ENCODE measurements around the gene LSMEM2. TPM values are rescaled to one million over a fixed set of nuclear protein-coding genes. Genes with fewer than 3 reads are reported as not detected.
"Not testable (repeated sequence)": the region's sequence is repeated elsewhere in the genome, so short reads cannot be mapped to it uniquely, and the experiment has no call there.

The LSMEM2 gene
- total RNA-seq, 1 experiment from 2014 or later: 0.57 TPM

DNA sequence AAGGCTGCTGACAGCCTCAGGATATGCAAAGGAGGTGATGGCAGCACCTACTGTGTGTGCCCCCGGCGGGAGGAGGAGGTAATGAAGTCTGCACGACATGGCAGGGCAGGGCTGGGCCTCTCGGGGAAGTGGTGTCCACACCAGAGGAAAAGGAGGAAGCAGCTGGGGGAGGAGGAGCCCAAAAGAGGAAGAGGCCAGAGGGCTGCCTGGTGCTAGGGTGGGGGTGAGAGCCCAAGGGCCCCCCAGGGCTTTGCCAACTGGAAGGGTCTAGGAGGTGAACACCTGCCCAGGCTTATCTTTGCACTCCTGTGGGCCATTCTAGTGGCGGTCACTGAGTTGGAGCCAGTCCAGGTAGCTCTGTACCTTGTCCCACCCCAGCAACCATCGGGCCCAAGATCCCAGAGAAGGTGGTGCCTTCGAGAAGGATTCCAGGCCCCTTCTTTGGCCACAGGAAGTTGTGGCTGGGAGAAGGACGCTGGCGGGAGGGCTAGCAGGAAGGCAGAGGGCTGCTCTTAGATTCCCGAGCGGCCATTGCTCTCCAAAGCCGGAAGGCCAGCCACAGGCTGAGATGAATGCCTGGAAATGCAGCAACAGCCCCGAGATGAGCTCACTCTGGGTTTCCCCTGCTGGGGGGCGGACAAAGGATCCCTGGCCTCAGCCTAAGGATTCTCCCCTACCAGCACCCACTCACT is 35.9 kb upstream of the LSMEM2 start:
- H3K4me3 Mint-ChIP-seq: peak overlapping the region; percentile 39
- DNase-seq (ENCODE audit: low spot score) (no peak), ATAC-seq (no peak)
- H3K27me3 Mint-ChIP-seq (ENCODE audit: low read depth): no peaks in the 10 kb centered on the region
- peaks cover 86% of the 10 kb centered on the region for H3K4me1 Mint-ChIP-seq
- H3K27ac Mint-ChIP-seq: peak overlapping the region; percentile 89
- H3K36me3 Mint-ChIP-seq: peaks cover 2% of the 10 kb centered on the region; the same call in 1 of the 2 replicates
- TF ChIP-seq, protein P1, sequence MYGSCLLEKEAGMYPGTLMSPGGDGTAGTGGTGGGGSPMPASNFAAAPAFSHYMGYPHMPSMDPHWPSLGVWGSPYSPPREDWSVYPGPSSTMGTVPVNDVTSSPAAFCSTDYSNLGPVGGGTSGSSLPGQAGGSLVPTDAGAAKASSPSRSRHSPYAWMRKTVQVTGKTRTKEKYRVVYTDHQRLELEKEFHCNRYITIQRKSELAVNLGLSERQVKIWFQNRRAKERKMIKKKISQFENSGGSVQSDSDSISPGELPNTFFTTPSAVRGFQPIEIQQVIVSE (CRISPR knock-in tag; IDR thresholded peaks at IDR 0.05; ENCODE audit: borderline replicate concordance): no peak
- POLR2A ChIA-PET: no interaction called here
- CTCF ChIA-PET: interaction anchor here (0.6 to 6.4 kb wide), 11 partner anchors 13 to 122 kb away, joined by 3 to 88 read pairs (median 7); no protein-coding TSS in a partner anchor
- H3K9me3 Mint-ChIP-seq: no peaks in the 10 kb centered on the region

DNA sequence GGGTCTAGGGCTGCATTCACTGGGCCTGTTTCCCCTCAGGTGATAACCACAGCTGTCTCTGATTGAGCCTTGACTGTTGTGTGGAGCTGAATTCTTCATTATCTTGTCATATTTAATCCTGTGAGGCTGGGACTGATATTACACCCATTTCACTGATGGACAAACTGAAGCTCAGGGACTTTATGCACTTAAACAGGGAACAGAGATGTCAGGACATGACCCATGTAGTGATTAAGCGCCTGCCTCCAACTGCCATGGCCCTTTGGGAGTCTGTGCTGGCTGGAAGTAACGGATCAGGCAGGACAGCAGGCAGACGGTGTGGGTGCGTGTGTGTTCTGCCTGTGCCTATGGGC is 35.4 kb upstream of the LSMEM2 start:
- H3K9me3 Mint-ChIP-seq: no peaks in the 10 kb centered on the region
- DNase-seq (ENCODE audit: low spot score) (no peak), ATAC-seq (no peak)
- H3K27me3 Mint-ChIP-seq (ENCODE audit: low read depth): no peaks in the 10 kb centered on the region
- H3K36me3 Mint-ChIP-seq: peaks cover 2% of the 10 kb centered on the region; the same call in 1 of the 2 replicates
- TF ChIP-seq SOX15 (CRISPR knock-in tag; IDR thresholded peaks at IDR 0.05): no peak
- TF ChIP-seq, protein P2, sequence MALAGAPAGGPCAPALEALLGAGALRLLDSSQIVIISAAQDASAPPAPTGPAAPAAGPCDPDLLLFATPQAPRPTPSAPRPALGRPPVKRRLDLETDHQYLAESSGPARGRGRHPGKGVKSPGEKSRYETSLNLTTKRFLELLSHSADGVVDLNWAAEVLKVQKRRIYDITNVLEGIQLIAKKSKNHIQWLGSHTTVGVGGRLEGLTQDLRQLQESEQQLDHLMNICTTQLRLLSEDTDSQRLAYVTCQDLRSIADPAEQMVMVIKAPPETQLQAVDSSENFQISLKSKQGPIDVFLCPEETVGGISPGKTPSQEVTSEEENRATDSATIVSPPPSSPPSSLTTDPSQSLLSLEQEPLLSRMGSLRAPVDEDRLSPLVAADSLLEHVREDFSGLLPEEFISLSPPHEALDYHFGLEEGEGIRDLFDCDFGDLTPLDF (CRISPR knock-in tag; IDR thresholded peaks at IDR 0.05): no peak
- no peak for TF ChIP-seq ZNF317 (CRISPR knock-in tag; IDR thresholded peaks at IDR 0.05; ENCODE audit: borderline replicate concordance, low read depth)
- no peak for TF ChIP-seq FOXK1 (CRISPR knock-in tag; IDR thresholded peaks at IDR 0.05)
- no peak for TF ChIP-seq GRHL2 (CRISPR knock-in tag; IDR thresholded peaks at IDR 0.05; ENCODE audit: insufficient replicate concordance, severe bottlenecking)
- TF ChIP-seq HMGA2 (CRISPR knock-in tag; IDR thresholded peaks at IDR 0.05): no peak
- TF ChIP-seq, protein P3, sequence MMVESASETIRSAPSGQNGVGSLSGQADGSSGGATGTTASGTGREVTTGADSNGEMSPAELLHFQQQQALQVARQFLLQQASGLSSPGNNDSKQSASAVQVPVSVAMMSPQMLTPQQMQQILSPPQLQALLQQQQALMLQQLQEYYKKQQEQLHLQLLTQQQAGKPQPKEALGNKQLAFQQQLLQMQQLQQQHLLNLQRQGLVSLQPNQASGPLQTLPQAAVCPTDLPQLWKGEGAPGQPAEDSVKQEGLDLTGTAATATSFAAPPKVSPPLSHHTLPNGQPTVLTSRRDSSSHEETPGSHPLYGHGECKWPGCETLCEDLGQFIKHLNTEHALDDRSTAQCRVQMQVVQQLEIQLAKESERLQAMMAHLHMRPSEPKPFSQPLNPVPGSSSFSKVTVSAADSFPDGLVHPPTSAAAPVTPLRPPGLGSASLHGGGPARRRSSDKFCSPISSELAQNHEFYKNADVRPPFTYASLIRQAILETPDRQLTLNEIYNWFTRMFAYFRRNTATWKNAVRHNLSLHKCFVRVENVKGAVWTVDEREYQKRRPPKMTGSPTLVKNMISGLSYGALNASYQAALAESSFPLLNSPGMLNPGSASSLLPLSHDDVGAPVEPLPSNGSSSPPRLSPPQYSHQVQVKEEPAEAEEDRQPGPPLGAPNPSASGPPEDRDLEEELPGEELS (CRISPR knock-in tag; IDR thresholded peaks at IDR 0.05): no peak
- no peak for TF ChIP-seq MXD4 (CRISPR knock-in tag; IDR thresholded peaks at IDR 0.05; ENCODE audit: borderline replicate concordance)
- TF ChIP-seq NFE2L1 (CRISPR knock-in tag; IDR thresholded peaks at IDR 0.05): no peak
- TF ChIP-seq, protein P4, sequence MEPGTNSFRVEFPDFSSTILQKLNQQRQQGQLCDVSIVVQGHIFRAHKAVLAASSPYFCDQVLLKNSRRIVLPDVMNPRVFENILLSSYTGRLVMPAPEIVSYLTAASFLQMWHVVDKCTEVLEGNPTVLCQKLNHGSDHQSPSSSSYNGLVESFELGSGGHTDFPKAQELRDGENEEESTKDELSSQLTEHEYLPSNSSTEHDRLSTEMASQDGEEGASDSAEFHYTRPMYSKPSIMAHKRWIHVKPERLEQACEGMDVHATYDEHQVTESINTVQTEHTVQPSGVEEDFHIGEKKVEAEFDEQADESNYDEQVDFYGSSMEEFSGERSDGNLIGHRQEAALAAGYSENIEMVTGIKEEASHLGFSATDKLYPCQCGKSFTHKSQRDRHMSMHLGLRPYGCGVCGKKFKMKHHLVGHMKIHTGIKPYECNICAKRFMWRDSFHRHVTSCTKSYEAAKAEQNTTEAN (CRISPR knock-in tag; IDR thresholded peaks at IDR 0.05): no peak
- TF ChIP-seq JAZF1 (CRISPR knock-in tag; IDR thresholded peaks at IDR 0.05): no peak
- no peak for TF ChIP-seq PRRX2 (CRISPR knock-in tag; IDR thresholded peaks at IDR 0.05)
- no peak for TF ChIP-seq ZNF138 (CRISPR knock-in tag; conservative IDR thresholded peaks at IDR 0.05)
- TF ChIP-seq IRF2 (CRISPR knock-in tag; IDR thresholded peaks at IDR 0.05; ENCODE audit: borderline replicate concordance, low read depth): no peak
- TF ChIP-seq EMX1 (CRISPR knock-in tag; IDR thresholded peaks at IDR 0.05): no peak
- TF ChIP-seq, protein P5, sequence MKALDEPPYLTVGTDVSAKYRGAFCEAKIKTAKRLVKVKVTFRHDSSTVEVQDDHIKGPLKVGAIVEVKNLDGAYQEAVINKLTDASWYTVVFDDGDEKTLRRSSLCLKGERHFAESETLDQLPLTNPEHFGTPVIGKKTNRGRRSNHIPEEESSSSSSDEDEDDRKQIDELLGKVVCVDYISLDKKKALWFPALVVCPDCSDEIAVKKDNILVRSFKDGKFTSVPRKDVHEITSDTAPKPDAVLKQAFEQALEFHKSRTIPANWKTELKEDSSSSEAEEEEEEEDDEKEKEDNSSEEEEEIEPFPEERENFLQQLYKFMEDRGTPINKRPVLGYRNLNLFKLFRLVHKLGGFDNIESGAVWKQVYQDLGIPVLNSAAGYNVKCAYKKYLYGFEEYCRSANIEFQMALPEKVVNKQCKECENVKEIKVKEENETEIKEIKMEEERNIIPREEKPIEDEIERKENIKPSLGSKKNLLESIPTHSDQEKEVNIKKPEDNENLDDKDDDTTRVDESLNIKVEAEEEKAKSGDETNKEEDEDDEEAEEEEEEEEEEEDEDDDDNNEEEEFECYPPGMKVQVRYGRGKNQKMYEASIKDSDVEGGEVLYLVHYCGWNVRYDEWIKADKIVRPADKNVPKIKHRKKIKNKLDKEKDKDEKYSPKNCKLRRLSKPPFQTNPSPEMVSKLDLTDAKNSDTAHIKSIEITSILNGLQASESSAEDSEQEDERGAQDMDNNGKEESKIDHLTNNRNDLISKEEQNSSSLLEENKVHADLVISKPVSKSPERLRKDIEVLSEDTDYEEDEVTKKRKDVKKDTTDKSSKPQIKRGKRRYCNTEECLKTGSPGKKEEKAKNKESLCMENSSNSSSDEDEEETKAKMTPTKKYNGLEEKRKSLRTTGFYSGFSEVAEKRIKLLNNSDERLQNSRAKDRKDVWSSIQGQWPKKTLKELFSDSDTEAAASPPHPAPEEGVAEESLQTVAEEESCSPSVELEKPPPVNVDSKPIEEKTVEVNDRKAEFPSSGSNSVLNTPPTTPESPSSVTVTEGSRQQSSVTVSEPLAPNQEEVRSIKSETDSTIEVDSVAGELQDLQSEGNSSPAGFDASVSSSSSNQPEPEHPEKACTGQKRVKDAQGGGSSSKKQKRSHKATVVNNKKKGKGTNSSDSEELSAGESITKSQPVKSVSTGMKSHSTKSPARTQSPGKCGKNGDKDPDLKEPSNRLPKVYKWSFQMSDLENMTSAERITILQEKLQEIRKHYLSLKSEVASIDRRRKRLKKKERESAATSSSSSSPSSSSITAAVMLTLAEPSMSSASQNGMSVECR (CRISPR knock-in tag; IDR thresholded peaks at IDR 0.05; ENCODE audit: borderline replicate concordance): no peak
- TF ChIP-seq TEAD4 (CRISPR knock-in tag; IDR thresholded peaks at IDR 0.05): no peak
- TF ChIP-seq, protein P1 (CRISPR knock-in tag; IDR thresholded peaks at IDR 0.05; ENCODE audit: borderline replicate concordance): no peak
- peak overlapping the region; percentile 80 for H3K27ac Mint-ChIP-seq
- peaks cover 83% of the 10 kb centered on the region for H3K4me1 Mint-ChIP-seq
- POLR2A ChIA-PET: interaction anchor here (1.0 to 1.3 kb wide), 2 partner anchors 8 to 16 kb away, joined by 3 to 4 read pairs; partner anchors contain the start of gene GNAI2
- CTCF ChIA-PET: interaction anchor here (0.6 to 6.4 kb wide), 8 partner anchors 13 to 122 kb away, joined by 3 to 88 read pairs (median 8); no protein-coding TSS in a partner anchor
- no peak overlapping the region for H3K4me3 Mint-ChIP-seq

DNA sequence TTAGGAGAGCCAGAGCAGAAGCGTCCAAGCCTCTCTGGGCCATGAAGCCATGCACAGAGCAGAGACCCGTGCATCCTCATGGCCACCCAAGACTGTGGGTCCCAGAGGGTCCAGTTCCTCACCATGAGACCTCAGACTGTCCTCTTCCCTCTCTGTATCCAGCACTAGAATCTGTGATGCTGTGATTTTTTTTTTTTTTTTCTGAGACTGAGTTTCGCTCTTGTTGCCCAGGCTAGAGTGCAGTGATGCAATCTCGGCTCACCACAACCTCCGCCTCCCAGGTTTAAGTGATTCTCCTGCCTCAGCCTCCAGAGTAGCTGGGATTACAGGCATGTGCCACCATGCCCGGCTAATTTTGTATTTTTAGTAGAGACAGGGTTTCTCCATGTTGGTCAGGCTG is 34.1 kb upstream of the LSMEM2 start:
- not testable (repeated sequence) for DNase-seq (ENCODE audit: low spot score); H3K9me3 Mint-ChIP-seq; ATAC-seq; H3K27me3 Mint-ChIP-seq (ENCODE audit: low read depth); H3K4me3 Mint-ChIP-seq; H3K36me3 Mint-ChIP-seq
- Mint-ChIP-seq H3K4me1 (peaks cover 70% of the 10 kb centered on the region), H3K27ac (peak overlapping the region; percentile 91)
- ChIA-PET POLR2A (interaction anchor here (1.3 kb wide), 1 partner anchor 17 kb away, joined by 3 read pairs; no protein-coding TSS in a partner anchor), CTCF (interaction anchor here (0.6 to 2.0 kb wide), 4 partner anchors 9 to 20 kb away, joined by 3 to 8 read pairs (median 5); partner anchors contain the start of gene GNAI2)

Data from WTC11 (cell line).